Ovary (tissue), 3 donors: ENCODE results near the gene TALDO1.

Experiments
- CTCF ChIP-seq, 3 donors: fragments of 450-650 bp in 2 of 3; fragments of 200-600 bp in 1 of 3; IDR thresholded peaks; one replicate each; pipeline versions ENCODE4 v1.5.1 to v1.8.0; 2016 to 2022; ENCODE audit warnings: antibody characterized with exemption in 3 of 3, mild to moderate bottlenecking in 1 of 3
- EP300 ChIP-seq: sonication (generic); formaldehyde crosslinking; IDR thresholded peaks from one replicate; pipeline ENCODE4 v1.6.1; 2017; ENCODE audit warnings: antibody characterized with exemption
- POLR2A ChIP-seq: fragments of 450-650 bp; IDR thresholded peaks from one replicate; pipeline ENCODE4 v1.6.1; 2017; ENCODE audit warnings: antibody characterized with exemption, mild to moderate bottlenecking, moderate library complexity
- donor health status: DM: no; HTN: no; CAD: no.

DNA sequence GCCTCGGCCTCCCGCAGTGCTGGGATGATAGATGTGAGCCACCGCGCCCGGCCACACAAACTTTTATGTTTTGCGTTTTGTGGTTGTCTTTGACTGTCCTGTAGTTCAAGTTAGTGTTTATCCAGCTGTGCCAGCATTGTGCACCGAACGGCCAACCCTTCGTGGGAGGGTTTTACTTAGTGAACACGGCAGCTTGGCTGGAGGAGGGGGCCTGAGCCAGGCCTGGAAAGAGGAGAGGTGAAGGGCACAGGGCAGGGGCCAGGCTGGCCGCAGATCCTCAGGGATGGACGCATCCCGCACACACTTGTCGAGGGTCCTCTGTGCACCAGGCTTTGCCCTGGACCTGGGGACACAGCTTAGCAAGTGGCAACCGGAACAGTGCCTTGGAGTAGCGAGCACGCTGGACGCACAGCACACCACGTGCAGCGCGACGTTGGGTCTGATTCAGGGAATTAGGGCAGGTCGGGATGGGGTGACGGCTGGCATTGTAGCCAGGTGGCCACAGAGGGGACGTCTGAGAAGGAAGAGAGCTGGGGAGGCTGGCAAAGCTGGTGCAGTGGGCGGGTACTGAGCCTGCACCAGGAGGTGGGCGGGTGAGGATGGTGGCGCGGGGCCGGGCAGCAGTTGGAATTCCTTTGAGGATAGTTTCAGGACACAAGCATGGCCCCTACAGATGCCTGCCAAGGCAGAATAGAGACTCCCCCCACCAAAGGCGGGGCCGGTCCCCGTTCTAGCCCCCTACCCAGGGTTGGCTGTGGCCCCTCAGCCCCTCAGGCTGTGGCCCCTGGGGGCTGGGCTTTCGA is 27.8 kb upstream of the TALDO1 start:
- TF ChIP-seq CTCF (IDR thresholded peaks at IDR 0.05) (no peak), POLR2A (no peak), EP300 (no peak)
